ENCODE results near the gene SEPTIN5. TPM values are rescaled to one million over a fixed set of nuclear protein-coding genes. Genes with fewer than 3 reads are reported as not detected.
A peak's percentile ranks its signal among the peaks of the same experiment; 100 is the strongest.

Gene SEPTIN5
- total RNA-seq, 1 experiment from 2014 or later: 22.4 TPM

GRCh38 chr22:19760058-19760950 lies 46.0 kb downstream of the SEPTIN5 start, which contains the start of gene TBX1:
Gene TBX1, plus strand, starts transcription at chr22:19760778. Its CDS starts 66 bp downstream, at chr22:19760844.
- H3K36me3 Mint-ChIP-seq: no peaks in the 10 kb centered on the region

GRCh38 chr22:19760951-19761724 lies 46.8 kb downstream of the SEPTIN5 start:
- peak overlapping the region; percentile 70 for H3K4me3 Mint-ChIP-seq
- peaks cover 87% of the 10 kb centered on the region for H3K27me3 Mint-ChIP-seq (ENCODE audit: low read depth)
- ChIA-PET POLR2A (no interaction called here), CTCF (interaction anchor here (5.3 to 5.4 kb wide), 2 partner anchors 6 to 30 kb away, joined by 42 to 44 read pairs; no protein-coding TSS in a partner anchor)
- H3K27ac Mint-ChIP-seq: peak overlapping the region; percentile 72; the same call in 1 of the 2 replicates
- H3K4me1 Mint-ChIP-seq: peaks cover 42% of the 10 kb centered on the region
- ATAC-seq (no peak; the same call in 1 of the 2 replicates), DNase-seq (ENCODE audit: low spot score) (no peak)
- TF ChIP-seq STAT6 (CRISPR knock-in tag; conservative IDR thresholded peaks at IDR 0.05; ENCODE audit: low read depth): no peak
- TF ChIP-seq ZBTB43 (CRISPR knock-in tag; IDR thresholded peaks at IDR 0.05): no peak
- TF ChIP-seq ZNF512 (CRISPR knock-in tag; IDR thresholded peaks at IDR 0.05; ENCODE audit: borderline replicate concordance): no peak
- TF ChIP-seq ZNF281 (CRISPR knock-in tag; IDR thresholded peaks at IDR 0.05): no peak
- no peaks in the 10 kb centered on the region for H3K36me3 Mint-ChIP-seq
- H3K9me3 Mint-ChIP-seq: no peaks in the 10 kb centered on the region

More at GRCh38 chr22:19760058-19760950, 46.0 kb downstream of the SEPTIN5 start, which contains the start of gene TBX1:
- peaks cover 43% of the 10 kb centered on the region for H3K4me1 Mint-ChIP-seq
- H3K4me3 Mint-ChIP-seq: peak within 1 kb of the TSS; percentile 70
- DNase-seq (ENCODE audit: low spot score) (no peak), ATAC-seq (no peak)
- TF ChIP-seq JUN (CRISPR knock-in tag; IDR thresholded peaks at IDR 0.05) (no peak), SMAD4 (CRISPR knock-in tag; IDR thresholded peaks at IDR 0.05) (no peak), RORB (CRISPR knock-in tag; IDR thresholded peaks at IDR 0.05) (no peak), ZNF512 (CRISPR knock-in tag; IDR thresholded peaks at IDR 0.05; ENCODE audit: borderline replicate concordance) (peak; percentile 90; the same call in 1 of the 2 replicates), ZNF121 (CRISPR knock-in tag; IDR thresholded peaks at IDR 0.05) (no peak), IRF2 (CRISPR knock-in tag; IDR thresholded peaks at IDR 0.05; ENCODE audit: borderline replicate concordance, low read depth) (no peak), ZNF423 (CRISPR knock-in tag; IDR thresholded peaks at IDR 0.05) (peak; percentile 45; the same call in 1 of the 2 replicates)
- CTCF ChIA-PET: interaction anchor here (0.7 kb wide), 1 partner anchor 37 kb away, joined by 3 read pairs; the partner anchor contains the start of gene GP1BB
- peak within 1 kb of the TSS; percentile 72 for H3K27ac Mint-ChIP-seq
- POLR2A ChIA-PET: no interaction called here
- H3K9me3 Mint-ChIP-seq: no peaks in the 10 kb centered on the region
- peaks cover 90% of the 10 kb centered on the region for H3K27me3 Mint-ChIP-seq (ENCODE audit: low read depth)

Measured in WTC11 (cell line).